HG02885 (cell line): ENCODE results near the gene CYB561D2.

Experiments
- ATAC-seq: cut with Tn5 transposase; IDR thresholded peaks from one replicate; pipeline ENCODE4 v1.9.1; 2021; ENCODE audit warnings: mild to moderate bottlenecking; ENCODE audit not compliant: unreplicated experiment, poor library complexity

The CYB561D2 gene

GRCh38 chr3:50340448-50341329, 10.0 kb upstream of the CYB561D2 start, which contains the start of gene RASSF1:
TSS of gene RASSF1 (minus strand) at chr3:50340836. CDS start at chr3:50340805, 31 bp downstream.
- no peak for ATAC-seq

DNA sequence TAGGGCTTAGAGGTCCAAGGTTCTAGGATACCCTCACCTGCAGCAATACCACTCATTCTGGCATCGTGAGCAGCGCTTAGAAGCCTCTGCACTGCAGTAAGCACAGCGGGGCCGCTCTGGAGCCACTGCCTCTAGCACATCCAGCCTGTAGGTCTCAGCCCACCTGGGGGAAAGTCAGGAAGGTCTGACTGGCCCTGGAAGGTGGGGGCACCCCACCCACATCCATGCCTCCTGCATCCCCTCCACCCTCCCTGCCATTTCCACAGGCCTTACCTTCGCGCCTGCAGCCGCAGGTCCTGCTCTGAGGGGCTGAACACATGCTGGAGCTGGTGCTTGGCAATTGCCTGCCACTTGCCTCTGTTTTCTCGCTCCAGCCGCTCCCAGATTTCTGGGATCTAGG, 9.1 kb upstream of the CYB561D2 start:
- no peak for ATAC-seq

DNA sequence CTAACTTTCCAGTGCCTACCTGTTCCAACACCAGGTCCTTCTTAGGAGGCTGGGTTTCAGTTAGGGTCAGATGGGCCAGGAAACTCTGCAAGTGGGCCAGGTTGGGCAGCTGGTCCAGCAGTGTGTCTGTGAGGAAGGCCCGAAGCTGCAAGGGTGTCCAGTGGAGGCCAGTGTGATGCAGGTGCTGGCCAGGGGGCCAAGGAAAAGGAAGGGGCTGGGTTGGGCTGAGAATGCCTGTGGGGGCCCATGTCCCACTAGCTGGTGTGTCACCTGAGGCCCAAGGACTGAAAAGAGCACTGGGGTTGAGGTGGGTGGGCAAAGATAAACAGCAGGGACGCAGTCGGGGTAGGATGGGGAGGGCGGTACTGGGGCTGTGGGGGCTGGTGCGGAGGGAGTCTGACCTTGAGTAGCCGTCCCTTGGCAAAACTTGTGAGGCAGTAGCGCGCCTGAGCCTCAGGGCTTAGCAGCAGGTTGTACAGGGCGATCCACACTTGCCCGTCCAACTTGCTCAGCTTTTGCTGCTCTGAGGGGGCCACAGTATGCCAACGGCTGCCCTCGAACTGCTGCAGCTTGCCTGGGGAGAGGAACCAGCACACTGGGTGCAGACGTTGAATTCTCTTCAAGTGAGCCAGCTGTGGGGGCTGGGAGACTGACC, 8.5 kb upstream of the CYB561D2 start:
- no peak for ATAC-seq

DNA sequence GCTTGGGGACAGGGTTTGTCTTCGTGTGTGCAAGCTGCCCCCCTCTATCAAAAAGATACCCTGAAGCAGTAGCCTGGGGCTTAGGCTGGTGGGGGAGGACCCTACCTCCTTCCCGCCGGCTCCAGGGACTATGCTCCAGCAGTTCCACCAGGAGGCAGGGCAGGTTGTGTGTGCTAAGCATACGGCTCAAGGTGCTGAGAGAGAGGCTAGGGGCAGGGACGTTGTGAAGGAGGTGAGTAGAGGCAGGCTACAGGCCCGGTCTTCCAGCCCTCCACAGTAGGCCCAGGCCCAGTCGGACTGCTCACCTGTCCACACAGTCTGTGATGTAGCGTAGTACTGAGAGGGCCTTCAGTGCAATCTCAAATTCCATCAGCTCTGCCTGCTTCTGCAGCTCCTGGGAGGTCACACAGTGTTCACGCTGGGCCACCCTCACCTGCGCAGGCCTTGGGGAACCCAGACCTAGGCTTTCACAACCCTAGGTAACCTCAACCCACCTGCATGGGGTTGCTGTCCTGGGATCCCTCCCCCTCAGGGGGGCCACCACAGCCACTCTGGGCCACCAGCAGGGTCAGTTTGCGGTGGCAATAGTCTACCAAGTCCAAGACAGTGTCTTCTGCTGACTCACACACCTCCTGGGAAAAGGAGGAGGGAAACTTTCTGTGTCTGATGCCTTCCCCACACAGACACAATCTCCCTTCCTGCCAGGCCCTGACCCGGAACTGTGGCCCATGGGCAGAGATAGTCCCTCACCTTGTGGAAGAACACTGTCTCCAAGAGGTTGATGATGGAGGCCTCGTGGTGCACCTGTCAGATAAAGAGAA, 7.6 kb upstream of the CYB561D2 start:
- ATAC-seq = no peak

GRCh38 chr3:50345008-50345407, 5.7 kb upstream of the CYB561D2 start:
- no peak for ATAC-seq

GRCh38 chr3:50345586-50346234, 5.0 kb upstream of the CYB561D2 start, which contains the start of gene ZMYND10:
TSS of gene ZMYND10 (minus strand) at chr3:50345732. CDS start at chr3:50345579, 153 bp downstream.
- ATAC-seq = no peak

DNA sequence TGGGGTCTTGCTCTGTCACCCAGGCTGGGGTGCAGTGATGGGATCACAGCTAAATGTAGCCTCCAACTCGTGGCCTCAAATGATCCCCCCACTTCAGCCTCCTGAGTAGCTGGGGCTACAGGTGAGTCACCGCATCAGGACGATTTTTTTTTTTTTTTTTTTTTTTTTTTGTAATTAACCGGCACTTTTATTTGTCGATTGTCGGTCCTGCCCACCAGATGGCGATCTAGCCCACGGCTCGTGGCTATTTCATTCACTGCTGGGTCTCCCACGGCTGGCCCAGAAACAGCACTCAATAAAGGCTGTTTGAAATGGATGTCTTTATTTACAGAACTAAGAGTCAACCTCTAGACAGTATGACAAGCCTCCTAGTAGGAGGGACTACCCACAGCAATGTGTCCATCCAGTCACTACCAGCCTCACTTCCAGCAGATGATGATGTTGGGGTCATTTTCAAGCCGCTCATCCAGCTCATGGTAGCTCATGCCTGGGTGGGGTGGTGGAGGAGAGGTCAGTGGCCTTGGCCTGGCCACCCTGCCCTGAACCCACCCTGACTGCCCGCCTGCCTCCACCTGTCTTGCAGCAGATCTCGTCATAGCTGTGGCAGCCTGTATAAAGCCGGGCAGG, 3.4 kb upstream of the CYB561D2 start:
- ATAC-seq = no peak

- no peak for ATAC-seq
Measured at GRCh38 chr3:50350213-50350526, 492 bp upstream of the CYB561D2 start.

DNA sequence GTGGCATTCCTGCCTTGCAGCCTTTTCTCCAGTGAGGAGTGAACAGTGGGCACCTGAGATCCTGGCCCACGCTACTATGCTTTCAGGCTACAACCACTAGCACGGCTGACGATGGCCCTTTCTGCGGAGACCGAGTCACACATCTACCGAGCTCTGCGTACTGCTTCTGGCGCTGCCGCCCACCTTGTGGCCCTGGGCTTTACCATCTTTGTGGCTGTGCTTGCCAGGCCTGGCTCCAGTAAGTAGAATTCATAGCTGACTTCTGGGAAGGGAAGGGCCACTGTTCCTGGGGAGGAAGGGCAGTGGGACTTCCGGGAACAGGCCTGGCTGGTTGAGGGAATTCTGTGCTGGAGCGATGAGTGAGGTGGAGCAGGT, 648 bp downstream of the CYB561D2 start:
- no peak for ATAC-seq

DNA sequence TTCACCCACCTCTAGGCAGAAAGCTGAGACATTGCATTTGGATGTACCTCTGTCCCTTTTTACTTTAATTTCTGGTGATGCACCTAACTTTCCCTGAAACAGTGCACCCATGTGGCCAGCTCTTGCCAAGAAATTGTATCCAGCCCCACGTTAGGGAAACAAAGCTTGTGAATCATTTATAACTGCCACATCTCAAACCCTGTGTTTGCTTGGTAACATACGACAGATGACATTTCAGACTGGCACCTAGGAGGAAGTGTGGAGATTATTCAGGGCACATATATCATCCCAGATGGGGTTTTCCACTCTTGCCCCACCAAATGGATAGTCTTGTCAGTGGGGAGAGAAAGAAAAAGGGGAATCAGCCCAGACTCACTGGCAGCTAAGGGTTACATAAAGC, 2.1 kb downstream of the CYB561D2 start:
- no peak for ATAC-seq

GRCh38 chr3:50353245-50354004, 2.8 kb downstream of the CYB561D2 start:
- ATAC-seq = no peak

DNA sequence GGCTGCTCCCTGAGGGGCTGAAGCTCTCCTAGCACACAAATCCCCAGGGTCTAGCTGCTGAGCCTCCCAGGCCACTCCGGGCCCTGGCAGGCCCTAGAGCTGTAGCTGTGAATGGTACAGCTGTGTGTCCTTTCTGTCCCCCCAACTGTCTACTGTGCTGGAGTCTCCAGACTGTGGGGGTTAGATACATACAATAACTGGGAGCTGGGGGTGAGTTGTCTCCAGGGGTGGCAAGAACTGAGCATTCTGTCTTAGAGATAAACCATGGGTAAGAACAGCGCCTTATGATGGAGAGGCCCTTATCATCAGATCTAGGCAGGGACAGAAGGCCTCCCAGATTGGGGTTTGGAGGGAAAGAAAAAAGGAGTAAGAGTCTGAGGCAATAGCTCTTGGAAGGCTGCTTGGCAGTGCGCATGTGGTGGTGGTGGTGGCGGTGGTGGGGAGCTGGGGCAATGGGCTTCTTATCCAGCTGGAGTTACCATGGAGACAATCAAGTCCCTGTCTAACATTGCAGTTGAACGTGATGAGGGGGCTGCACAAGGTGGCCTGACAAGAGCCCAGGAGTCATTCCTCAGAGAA, 3.6 kb downstream of the CYB561D2 start:
- no peak for ATAC-seq

DNA sequence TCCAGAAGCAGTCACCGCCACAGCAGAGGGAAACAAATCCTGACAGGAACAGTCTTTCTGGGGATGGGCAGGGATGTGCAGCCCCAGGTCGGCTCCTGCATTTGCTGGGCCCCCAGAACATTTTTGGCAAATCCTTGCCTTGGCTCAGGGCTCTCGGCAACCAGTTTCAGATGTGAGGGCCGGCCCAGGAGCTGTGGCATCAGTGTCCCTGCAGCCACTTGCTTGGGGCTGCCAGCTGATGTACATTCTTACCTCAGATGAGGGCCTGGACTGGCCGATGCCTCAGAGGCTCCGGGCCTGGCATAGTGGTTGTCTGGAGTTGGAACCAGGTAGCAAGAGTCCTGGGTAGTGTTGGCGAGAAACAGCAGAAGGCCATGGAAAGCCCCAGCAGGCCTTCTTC, 4.2 kb downstream of the CYB561D2 start:
- ATAC-seq = no peak

- no peak for ATAC-seq
Measured at GRCh38 chr3:50355829-50356552, 5.3 kb downstream of the CYB561D2 start.

DNA sequence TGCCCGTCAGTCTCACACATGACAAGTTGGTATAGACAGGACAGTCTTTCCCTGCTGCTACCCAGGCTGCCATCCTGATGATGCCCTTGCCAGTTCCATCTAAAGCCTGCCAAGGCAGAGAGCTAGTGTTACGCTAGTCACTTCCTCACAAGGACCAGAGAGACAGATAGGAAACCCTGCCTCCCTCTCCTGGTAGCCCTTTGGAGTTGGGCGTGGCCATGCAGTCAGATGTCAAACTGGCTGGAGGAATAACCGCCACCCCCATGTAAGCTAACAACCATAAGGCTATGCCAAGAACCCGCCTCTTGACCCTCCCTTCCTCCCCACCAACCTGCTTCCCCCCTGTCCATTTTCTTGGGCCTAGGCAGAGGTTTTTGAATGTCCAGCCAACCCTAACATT, 5.9 kb downstream of the CYB561D2 start:
- ATAC-seq = no peak

DNA sequence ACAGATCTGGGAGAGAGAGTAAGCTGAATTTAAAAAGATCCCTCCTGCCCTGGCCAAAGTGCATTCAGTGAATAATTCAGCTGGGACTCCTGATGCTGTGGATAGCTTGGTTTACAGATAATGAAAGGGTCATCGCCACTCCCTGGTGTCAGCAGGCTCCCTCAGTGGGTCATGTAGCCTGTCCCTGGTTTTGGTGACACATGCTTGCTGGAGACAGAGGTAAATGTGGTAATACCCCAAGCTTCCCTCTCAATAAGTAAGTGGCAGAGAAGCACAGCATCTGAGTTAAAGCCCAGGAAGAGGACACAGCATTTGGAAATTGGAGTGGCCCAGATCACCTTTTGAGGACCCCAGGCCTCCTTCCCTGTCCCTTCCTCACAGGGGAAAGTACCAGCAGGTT, 6.8 kb downstream of the CYB561D2 start:
- ATAC-seq = no peak

DNA sequence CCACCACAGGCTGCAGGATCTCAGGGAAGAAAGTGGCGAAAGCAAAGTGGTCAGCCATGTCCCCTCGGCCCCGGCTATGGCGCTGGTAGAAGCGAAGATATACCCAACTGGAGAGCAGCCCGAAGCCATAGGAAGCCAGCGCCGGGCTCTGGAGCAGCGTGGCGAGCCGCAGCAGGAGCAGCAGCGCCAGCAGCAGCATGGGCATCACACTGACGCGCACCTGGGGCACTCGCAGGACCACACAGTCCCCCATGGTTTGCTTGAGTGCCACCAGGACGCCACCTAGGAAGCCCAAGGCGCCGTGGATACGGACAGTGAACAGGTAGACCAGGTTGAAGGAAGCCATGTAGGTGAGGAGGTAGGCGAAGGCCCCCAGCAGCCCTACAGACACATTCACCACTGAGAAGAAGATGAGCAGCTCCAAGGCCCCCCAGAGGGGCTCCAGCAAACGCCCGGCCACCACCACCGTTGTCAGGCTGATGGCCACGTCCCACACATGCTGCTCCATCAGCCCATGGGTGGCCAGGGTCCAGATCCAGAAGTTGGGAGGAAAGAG, 7.8 kb downstream of the CYB561D2 start:
- no peak for ATAC-seq
